Measurements from ENCODE around the gene KRCC1.

- TF ChIP-seq CSRNP3 (CRISPR knock-in tag; IDR thresholded peaks at IDR 0.05): no peak
- TF ChIP-seq POU6F1 (CRISPR knock-in tag; IDR thresholded peaks at IDR 0.05; ENCODE audit: borderline replicate concordance, low read depth): no peak
- TF ChIP-seq PPARA (CRISPR knock-in tag; IDR thresholded peaks at IDR 0.05; ENCODE audit: borderline replicate concordance): no peak
- TF ChIP-seq ZC3H10 (CRISPR knock-in tag; IDR thresholded peaks at IDR 0.05): no peak
- TF ChIP-seq CREB5 (CRISPR knock-in tag; IDR thresholded peaks at IDR 0.05; ENCODE audit: low read depth): no peak
- no peak for TF ChIP-seq ZFP3 (CRISPR knock-in tag; IDR thresholded peaks at IDR 0.05)
- TF ChIP-seq TSHZ2 (CRISPR knock-in tag; IDR thresholded peaks at IDR 0.05): no peak
- TF ChIP-seq PATZ1 (CRISPR knock-in tag; IDR thresholded peaks at IDR 0.05; ENCODE audit: borderline replicate concordance): no peak
Measured at GRCh38 chr2:88027697-88028389, 27.7 kb downstream of the KRCC1 start.

All from SK-N-SH treated with all-trans-retinoic acid at 6 μM for 48 hours (cell line).